Kidney epithelial cell (primary cell): Measurements from ENCODE around the gene BCKDHA. TPM values are rescaled to one million over a fixed set of nuclear protein-coding genes. Genes with fewer than 3 reads are reported as not detected.
"Not testable (repeated sequence)": the region's sequence is repeated elsewhere in the genome, so short reads cannot be mapped to it uniquely, and the experiment has no call there.

Source experiments
- DNase-seq: peaks from one replicate; pipeline ENCODE4 v3.0.0-alpha.2; 2010; ENCODE audit warnings: low read depth
- H3K27me3 ChIP-seq: 2 replicates; pipeline ENCODE4 v1.6.0; 2011; ENCODE audit warnings: low read length; ENCODE audit not compliant: control insufficient read depth, insufficient read depth
- H3K36me3 ChIP-seq: 2 replicates; pipeline ENCODE4 v1.5.1; 2011; ENCODE audit warnings: low read length; ENCODE audit not compliant: control insufficient read depth, insufficient read depth
- H3K4me3 ChIP-seq: 2 replicates; pipeline ENCODE4 v1.5.1; 2011; ENCODE audit warnings: low read depth, mild to moderate bottlenecking, control low read depth, low read length
- total RNA-seq: library from RNA; depleted of rRNA; stranded (reverse); fragments of >200 nt; gene quantifications from 2 replicates; pipeline ENCODE4 v1.2.3, GENCODE V29; 2015
- TF ChIP-seq, protein P1 (sequence below): IDR thresholded peaks from 2 replicates; pipeline ENCODE4 v1.5.1; 2011; ENCODE audit warnings: mild to moderate bottlenecking, moderate library complexity, low read length, control low read depth, inconsistent platforms; ENCODE audit not compliant: insufficient read depth, poor library complexity, severe bottlenecking

Gene BCKDHA
- total RNA-seq, 1 donor from 2014 or later, result 49.5 TPM

DNA sequence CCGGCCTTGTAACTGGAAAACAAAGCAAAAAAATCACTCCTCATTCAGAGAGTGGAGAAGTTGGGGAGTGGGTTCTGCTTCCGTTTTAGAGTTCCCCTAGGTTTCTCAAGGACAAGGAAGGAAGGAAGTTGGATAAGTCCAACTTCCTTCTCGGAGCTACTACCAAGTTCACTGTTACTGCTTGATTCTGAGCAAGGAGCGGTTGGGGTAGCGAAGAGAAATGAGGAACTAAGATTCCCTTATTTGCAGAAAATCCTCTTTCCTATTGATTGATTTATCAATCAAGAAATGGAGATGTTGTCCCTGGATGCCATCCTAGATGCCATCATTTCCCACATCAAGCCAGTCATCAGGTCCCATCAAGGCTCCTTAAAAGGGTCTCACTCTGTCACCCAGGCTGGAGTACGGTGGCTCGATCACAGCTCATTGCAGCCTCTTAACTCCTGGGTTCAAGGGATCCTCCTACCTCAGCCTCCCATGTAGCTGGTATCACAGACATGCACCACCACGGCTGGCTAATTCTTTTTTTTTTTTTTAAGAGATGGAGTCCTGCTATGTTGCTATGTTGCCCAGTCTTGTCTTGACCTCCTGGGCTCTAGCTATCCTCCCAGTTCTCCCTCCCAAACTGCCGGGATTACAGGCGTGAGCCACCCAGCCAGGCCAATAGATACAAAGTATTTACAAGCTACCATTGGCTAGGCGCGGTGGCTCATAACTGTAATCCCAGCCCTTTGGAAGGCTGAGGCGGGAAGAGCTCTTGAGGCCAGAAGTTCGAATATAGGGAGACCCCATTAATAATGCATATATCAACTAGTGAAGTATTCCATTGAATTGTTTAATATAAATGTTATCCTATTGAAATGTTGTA is 32.9 kb upstream of the BCKDHA start:
- Histone ChIP-seq H3K4me3 (peak overlapping the region; percentile 68), H3K27me3 (no peaks in the 10 kb centered on the region), H3K36me3 (no peaks in the 10 kb centered on the region)
- no peak for DNase-seq
- TF ChIP-seq, protein P1, sequence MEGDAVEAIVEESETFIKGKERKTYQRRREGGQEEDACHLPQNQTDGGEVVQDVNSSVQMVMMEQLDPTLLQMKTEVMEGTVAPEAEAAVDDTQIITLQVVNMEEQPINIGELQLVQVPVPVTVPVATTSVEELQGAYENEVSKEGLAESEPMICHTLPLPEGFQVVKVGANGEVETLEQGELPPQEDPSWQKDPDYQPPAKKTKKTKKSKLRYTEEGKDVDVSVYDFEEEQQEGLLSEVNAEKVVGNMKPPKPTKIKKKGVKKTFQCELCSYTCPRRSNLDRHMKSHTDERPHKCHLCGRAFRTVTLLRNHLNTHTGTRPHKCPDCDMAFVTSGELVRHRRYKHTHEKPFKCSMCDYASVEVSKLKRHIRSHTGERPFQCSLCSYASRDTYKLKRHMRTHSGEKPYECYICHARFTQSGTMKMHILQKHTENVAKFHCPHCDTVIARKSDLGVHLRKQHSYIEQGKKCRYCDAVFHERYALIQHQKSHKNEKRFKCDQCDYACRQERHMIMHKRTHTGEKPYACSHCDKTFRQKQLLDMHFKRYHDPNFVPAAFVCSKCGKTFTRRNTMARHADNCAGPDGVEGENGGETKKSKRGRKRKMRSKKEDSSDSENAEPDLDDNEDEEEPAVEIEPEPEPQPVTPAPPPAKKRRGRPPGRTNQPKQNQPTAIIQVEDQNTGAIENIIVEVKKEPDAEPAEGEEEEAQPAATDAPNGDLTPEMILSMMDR, result no peak

DNA sequence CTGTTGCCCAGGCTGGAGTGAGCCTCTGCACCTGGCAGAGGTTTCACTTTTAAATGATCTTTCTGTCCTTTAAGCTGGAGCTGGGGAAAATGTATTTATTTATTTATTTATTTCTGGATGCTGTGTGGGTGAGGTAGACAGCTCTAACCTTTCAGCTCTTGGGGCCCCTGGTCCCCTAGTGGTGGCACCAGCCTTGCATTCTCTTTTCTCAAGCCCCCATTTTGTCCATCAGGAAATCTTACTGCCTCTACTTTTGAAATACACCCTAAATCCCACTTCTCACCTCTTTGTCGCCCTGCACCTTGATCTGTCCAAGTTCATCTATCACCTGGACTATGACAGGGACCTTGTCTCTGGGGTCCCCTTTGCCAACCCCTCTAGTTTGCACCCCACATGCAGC is 31.5 kb upstream of the BCKDHA start:
- no peaks in the 10 kb centered on the region for H3K36me3 ChIP-seq
- DNase-seq, result no peak
- H3K4me3 ChIP-seq, result no peak overlapping the region
- TF ChIP-seq, protein P1, result peak; percentile 9
- H3K27me3 ChIP-seq, result no peaks in the 10 kb centered on the region

DNA sequence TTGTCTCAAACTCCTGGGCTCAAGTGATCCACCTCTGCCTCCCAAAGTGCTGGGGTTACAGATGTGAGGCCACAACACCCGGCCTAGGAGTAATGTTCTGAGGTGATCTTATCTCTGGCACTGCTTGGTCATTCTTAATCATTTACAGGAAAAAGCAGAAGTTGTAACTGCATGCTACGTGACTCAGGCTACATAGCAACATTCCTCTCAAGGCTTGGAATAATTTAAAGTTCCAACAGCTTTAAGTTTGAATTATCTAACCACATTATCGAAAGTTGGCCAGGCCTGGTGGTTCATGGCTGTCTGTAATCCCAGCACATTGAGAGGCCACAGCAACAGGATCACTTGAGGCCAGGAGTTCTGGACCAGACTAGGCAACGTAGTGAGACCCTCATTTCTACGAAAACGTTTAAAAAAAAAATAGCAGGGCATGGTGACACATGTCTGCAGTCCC is 29.7 kb upstream of the BCKDHA start:
- Histone ChIP-seq H3K4me3 (no peak overlapping the region), H3K27me3 (no peaks in the 10 kb centered on the region), H3K36me3 (no peaks in the 10 kb centered on the region)
- DNase-seq, result peak; percentile 86
- TF ChIP-seq, protein P1, result no peak

DNA sequence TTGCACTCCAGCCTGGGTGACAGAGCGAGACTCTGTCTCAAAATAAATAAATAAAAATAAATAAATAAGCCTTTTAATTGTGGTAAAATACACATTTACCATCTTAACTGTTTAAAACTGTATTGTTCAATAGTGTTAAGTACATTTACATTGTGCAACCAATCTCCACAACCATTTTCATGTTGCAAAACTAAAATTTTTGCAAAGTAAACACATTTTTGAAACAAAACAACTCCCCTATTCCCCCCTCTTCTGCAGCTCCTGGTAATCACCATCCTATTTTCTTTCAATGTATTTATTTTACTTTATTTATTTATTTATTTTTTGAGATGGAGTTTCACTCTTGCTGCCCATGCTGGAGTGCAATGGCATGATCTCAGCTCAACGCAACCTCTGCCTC is 27.8 kb upstream of the BCKDHA start:
- H3K36me3 ChIP-seq, result no peaks in the 10 kb centered on the region
- no peak overlapping the region for H3K4me3 ChIP-seq
- H3K27me3 ChIP-seq, result no peaks in the 10 kb centered on the region
- no peak for DNase-seq
- TF ChIP-seq, protein P1, result no peak

DNA sequence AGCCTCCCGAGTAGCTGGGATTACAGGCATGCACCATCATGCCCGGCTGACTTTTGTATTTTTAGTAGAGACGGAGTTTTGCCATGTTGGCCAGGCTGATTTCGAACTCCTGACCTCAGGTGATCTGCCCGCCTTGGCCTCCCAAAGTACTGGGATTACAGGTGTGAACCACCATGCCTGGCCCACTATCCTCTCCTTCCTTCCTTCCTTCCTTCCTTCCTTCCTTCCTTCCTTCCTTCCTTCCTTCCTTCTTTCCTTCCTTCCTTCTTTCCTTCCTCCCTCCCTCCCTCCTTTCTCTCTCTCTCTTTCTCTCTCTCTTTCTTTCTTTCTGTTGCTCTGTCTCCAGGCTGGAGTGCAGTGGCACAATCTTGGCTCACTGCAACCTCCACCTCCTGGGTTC is 26.5 kb upstream of the BCKDHA start:
- H3K4me3 ChIP-seq, DNase-seq, H3K27me3 ChIP-seq, H3K36me3 ChIP-seq: not testable (repeated sequence)

DNA sequence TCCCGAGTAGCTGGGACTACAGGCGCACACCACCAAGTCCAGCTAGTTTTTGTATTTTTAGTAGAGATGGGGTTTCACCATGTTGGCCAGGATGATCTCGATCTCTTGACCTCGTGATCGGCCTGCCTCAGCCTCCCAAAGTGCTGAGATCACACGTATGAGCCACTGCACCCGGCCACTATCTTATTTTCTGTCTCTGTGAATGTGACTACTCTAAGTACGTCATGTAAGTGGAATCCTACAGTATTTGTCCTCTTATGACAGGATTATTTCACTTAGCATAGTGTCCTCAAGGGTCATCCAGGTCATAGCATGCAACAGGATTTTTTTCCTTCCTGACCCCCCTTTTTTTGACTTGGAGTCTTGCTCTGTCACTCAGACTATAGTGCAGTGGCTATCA is 26.1 kb upstream of the BCKDHA start:
- Histone ChIP-seq H3K27me3 (no peaks in the 10 kb centered on the region), H3K4me3 (no peak overlapping the region), H3K36me3 (no peaks in the 10 kb centered on the region)
- TF ChIP-seq, protein P1, result no peak
- no peak for DNase-seq
